Endothelial cell of umbilical vein (primary cell): ENCODE measurements around the gene SMC5. TPM values are rescaled to one million over a fixed set of nuclear protein-coding genes. Genes with fewer than 3 reads are reported as not detected.

Source experiments
- BruUV-seq: library from RNA; stranded (reverse); fragments of 400-500 nt; replicated peaks from 2 replicates; lab custom pipeline; 2021; lab: Mats Ljungman, UMichigan
- CTCF ChIA-PET: fragments of 300-600, 350-600 bp; sonication (Branson Sonifier 250); formaldehyde crosslinking; loops from one replicate; lab custom pipeline; 2021; ENCODE audit warnings: antibody characterized with exemption, inconsistent platforms; lab: Charles Lee
- POLR2A ChIA-PET: fragments of 300-600, 350-600 bp; sonication (Branson Sonifier 250); formaldehyde crosslinking; loops from one replicate; lab custom pipeline; 2021; ENCODE audit warnings: antibody characterized with exemption, inconsistent platforms; lab: Charles Lee
- DNase-seq: peaks from one replicate; pipeline ENCODE4 v3.0.0-alpha.2; 2011; ENCODE audit warnings: low read depth, low spot score
- FAIRE-seq: peaks from 2 replicates; lab custom pipeline; 2011; peaks lifted over from hg19 to GRCh38; lab: Jason Lieb, UNC
- H2AFZ ChIP-seq: 2 replicates; pipeline ENCODE4 v1.6.0; 2012; ENCODE audit warnings: low read depth, low read length, control low read depth, inconsistent platforms
- H3K27ac ChIP-seq: 2 replicates; pipeline ENCODE4 v1.5.1; 2011; ENCODE audit warnings: low read depth, mild to moderate bottlenecking, control low read depth, low read length, moderate library complexity; ENCODE audit not compliant: insufficient read depth
- H3K27me3 ChIP-seq, 2 experiments: 2 replicates each; pipeline versions ENCODE4 v1.6.0 to v1.6.1; 2011; ENCODE audit warnings: low read length in 2 of 2, mixed read lengths in 1 of 2; ENCODE audit not compliant: control insufficient read depth in 2 of 2, insufficient read depth in 2 of 2
- H3K36me3 ChIP-seq, 2 experiments: 2 replicates in 1 of 2; 3 replicates in 1 of 2; pipeline ENCODE4 v1.5.1; 2011; ENCODE audit warnings: low read length in 2 of 2, mild to moderate bottlenecking in 1 of 2, moderate library complexity in 1 of 2; ENCODE audit not compliant: control insufficient read depth in 2 of 2, insufficient read depth in 2 of 2; ENCODE audit errors: extremely low read depth in 1 of 2
- H3K4me1 ChIP-seq: 3 replicates; pipeline ENCODE4 v1.5.1; 2011; ENCODE audit warnings: mild to moderate bottlenecking, low read length; ENCODE audit not compliant: control insufficient read depth, insufficient read depth; ENCODE audit errors: extremely low read depth
- H3K4me2 ChIP-seq: 2 replicates; pipeline ENCODE4 v1.6.1; 2011; ENCODE audit warnings: low read length, control low read depth, mixed read lengths; ENCODE audit not compliant: insufficient read depth
- H3K4me3 ChIP-seq, 3 experiments: fragments of 200-600 bp in 1 of 3; sonication (generic), shearing (Covaris generic) in 1 of 3; replicated peaks in 1 of 3; 2 replicates each; pipeline ENCODE4 v1.5.1; 2011 to 2016; ENCODE audit warnings: control low read depth in 3 of 3, low read length in 3 of 3, mild to moderate bottlenecking in 2 of 3, inconsistent platforms in 1 of 3, low read depth in 1 of 3, moderate library complexity in 1 of 3; ENCODE audit not compliant: insufficient read depth in 1 of 3
- H3K79me2 ChIP-seq: 2 replicates; pipeline ENCODE4 v1.6.0; 2012; ENCODE audit warnings: low read length, inconsistent platforms; ENCODE audit not compliant: control insufficient read depth, insufficient read depth
- H3K9ac ChIP-seq: replicated peaks from 2 replicates; pipeline ENCODE3; 2011; ENCODE audit warnings: low read length, control low read depth; ENCODE audit not compliant: insufficient read depth; ENCODE audit errors: extremely low read depth
- H3K9me1 ChIP-seq: replicated peaks from 3 replicates; pipeline ENCODE4 v1.6.0; 2011; ENCODE audit warnings: mild to moderate bottlenecking, low read length; ENCODE audit not compliant: control insufficient read depth, insufficient read depth; ENCODE audit errors: extremely low read depth
- H3K9me3 ChIP-seq: replicated peaks from 2 replicates; pipeline ENCODE4 v1.5.1; 2012; ENCODE audit warnings: low read length, inconsistent platforms; ENCODE audit not compliant: control insufficient read depth, insufficient read depth
- H4K20me1 ChIP-seq: replicated peaks from 2 replicates; pipeline ENCODE3; 2011; ENCODE audit warnings: mild to moderate bottlenecking, low read length; ENCODE audit not compliant: control insufficient read depth, insufficient read depth; ENCODE audit errors: extremely low read depth
- EZH2 ChIP-seq: IDR thresholded peaks from 2 replicates; pipeline ENCODE4 v1.6.1; 2012; ENCODE audit warnings: borderline replicate concordance, low read depth, mild to moderate bottlenecking, moderate library complexity, low read length, inconsistent platforms; ENCODE audit not compliant: severe bottlenecking
- FOS ChIP-seq: IDR thresholded peaks from 2 replicates; pipeline ENCODE4 v1.6.1; 2011; ENCODE audit warnings: mild to moderate bottlenecking, low read length, moderate library complexity, borderline replicate concordance; ENCODE audit not compliant: insufficient read depth
- GATA2 ChIP-seq: IDR thresholded peaks from 2 replicates; pipeline ENCODE4 v1.7.0; 2011; ENCODE audit warnings: low read depth, mild to moderate bottlenecking, moderate library complexity, mixed read lengths, low read length; ENCODE audit not compliant: insufficient read length, insufficient read depth
- JUN ChIP-seq: IDR thresholded peaks from 2 replicates; pipeline ENCODE4 v1.6.1; 2011; ENCODE audit warnings: borderline replicate concordance, low read depth; ENCODE audit not compliant: insufficient read length, insufficient read depth
- MYC ChIP-seq: IDR thresholded peaks from one replicate; pipeline ENCODE4 v1.6.1; 2011; ENCODE audit warnings: mild to moderate bottlenecking, low read depth, low read length
- POLR2A ChIP-seq: IDR thresholded peaks from 2 replicates; pipeline ENCODE4 v1.6.1; 2012; ENCODE audit warnings: low read depth, mild to moderate bottlenecking, control low read depth, low read length
- POLR2AphosphoS5 ChIP-seq: IDR thresholded peaks from 2 replicates; pipeline ENCODE4 v1.6.1; 2012; ENCODE audit warnings: low read depth, mild to moderate bottlenecking, control low read depth, low read length, moderate library complexity; ENCODE audit not compliant: insufficient read depth
- dilution Hi-C: fragments of 300-500 bp; cut with MboI; formaldehyde crosslinking; loops from one replicate; pipeline ENCODE4 v1.15.0; 2019; ENCODE audit warnings: low sequenced_read_pairs; ENCODE audit not compliant: extremely low pct_ligation_motif_present
- intact Hi-C: fragments of 100-400 bp; cut with micrococcal nuclease; formaldehyde crosslinking; loops from one replicate; pipeline ENCODE4 v1.10.0; 2022
- polyA plus RNA-seq, 4 experiments: library from polyadenylated mRNA; depleted of rRNA in 3 of 4; stranded (reverse) in 3 of 4; unstranded in 1 of 4; fragments of >200 nt; gene quantifications; 2 replicates each; pipeline versions ENCODE4 v1.2.1 to v1.2.3, GENCODE V29; 2011 to 2012; ENCODE audit warnings: missing spikeins in 1 of 4
- total RNA-seq: library from RNA; stranded (reverse); gene quantifications from 2 replicates; pipeline ENCODE4 v1.2.3, GENCODE V29; 2021
- TF ChIP-seq, protein P1 (sequence below), 2 donors: IDR thresholded peaks; 1 replicate in 1 of 2; 2 replicates in 1 of 2; pipeline ENCODE4 v1.5.1; 2011; ENCODE audit warnings: low read length in 2 of 2, mild to moderate bottlenecking in 2 of 2, moderate library complexity in 2 of 2, control low read depth in 1 of 2, inconsistent platforms in 1 of 2, low read depth in 1 of 2; ENCODE audit not compliant: insufficient read depth in 1 of 2; ENCODE audit errors: extremely low read depth in 1 of 2
- TF ChIP-seq, protein P2 (sequence below): IDR thresholded peaks from 2 replicates; pipeline ENCODE4 v1.6.1; 2011; ENCODE audit not compliant: insufficient read depth, insufficient read length

SMC5 gene
- total and polyA plus RNA-seq, 2 donors (not counting 3 experiments of a cell fraction or from before 2014, with no cell fraction given), result 17.1 to 32.8 TPM

DNA sequence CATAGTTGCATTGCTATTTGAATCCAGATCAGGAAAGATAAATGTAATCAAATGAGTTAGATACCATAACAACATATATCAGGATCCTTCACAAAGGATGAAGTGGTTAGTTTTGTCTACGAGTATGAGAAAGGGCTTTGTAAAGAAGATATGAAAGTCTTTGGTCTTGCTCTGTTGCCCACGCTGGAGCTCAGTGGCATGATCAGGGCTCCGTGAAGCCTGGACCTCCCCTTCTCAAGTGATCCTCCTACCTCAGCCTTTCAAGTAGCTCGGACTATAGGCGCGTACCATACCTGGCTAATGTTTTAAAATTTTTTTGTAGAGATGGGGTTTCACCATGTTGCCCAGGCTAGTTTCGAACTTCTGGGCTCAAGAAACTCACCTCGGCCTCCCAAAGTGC, 1.8 kb downstream of the SMC5 start:
- H3K9me1 ChIP-seq, result no peaks in the 10 kb centered on the region
- no TSS peak for BruUV-seq
- no peak overlapping the region for H3K9ac ChIP-seq
- TF ChIP-seq FOS (no peak), GATA2 (no peak), MYC (no peak), POLR2A (no peak), POLR2AphosphoS5 (no peak), EZH2 (no peak), JUN (no peak)
- TF ChIP-seq, protein P1, sequence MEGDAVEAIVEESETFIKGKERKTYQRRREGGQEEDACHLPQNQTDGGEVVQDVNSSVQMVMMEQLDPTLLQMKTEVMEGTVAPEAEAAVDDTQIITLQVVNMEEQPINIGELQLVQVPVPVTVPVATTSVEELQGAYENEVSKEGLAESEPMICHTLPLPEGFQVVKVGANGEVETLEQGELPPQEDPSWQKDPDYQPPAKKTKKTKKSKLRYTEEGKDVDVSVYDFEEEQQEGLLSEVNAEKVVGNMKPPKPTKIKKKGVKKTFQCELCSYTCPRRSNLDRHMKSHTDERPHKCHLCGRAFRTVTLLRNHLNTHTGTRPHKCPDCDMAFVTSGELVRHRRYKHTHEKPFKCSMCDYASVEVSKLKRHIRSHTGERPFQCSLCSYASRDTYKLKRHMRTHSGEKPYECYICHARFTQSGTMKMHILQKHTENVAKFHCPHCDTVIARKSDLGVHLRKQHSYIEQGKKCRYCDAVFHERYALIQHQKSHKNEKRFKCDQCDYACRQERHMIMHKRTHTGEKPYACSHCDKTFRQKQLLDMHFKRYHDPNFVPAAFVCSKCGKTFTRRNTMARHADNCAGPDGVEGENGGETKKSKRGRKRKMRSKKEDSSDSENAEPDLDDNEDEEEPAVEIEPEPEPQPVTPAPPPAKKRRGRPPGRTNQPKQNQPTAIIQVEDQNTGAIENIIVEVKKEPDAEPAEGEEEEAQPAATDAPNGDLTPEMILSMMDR (IDR thresholded peaks at IDR 0.05; ENCODE audit: extremely low read depth in 1 of 2, insufficient read depth in 1 of 2, low read depth in 1 of 2, low read length in 2 of 2), result no peak
- TF ChIP-seq, protein P2, sequence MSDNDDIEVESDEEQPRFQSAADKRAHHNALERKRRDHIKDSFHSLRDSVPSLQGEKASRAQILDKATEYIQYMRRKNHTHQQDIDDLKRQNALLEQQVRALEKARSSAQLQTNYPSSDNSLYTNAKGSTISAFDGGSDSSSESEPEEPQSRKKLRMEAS, result no peak
- H3K36me3 ChIP-seq, result peaks cover 5 to 14% of the 10 kb centered on the region in 2 experiments
- no peak overlapping the region for H3K27ac ChIP-seq
- intact Hi-C loops (no loop called here), dilution Hi-C loops (no loop called here)
- DNase-seq, result no peak
- no peak for FAIRE-seq
- ChIA-PET CTCF (no interaction called here), POLR2A (no interaction called here)
- peak overlapping the region in 1 of 3 experiments; percentile 95 for H3K4me3 ChIP-seq
- no peaks in the 10 kb centered on the region for H3K27me3 ChIP-seq
- H3K4me1 ChIP-seq, result peaks cover 37% of the 10 kb centered on the region
- peaks cover 53% of the 10 kb centered on the region for H3K79me2 ChIP-seq
- H3K4me2 ChIP-seq, result peak overlapping the region; percentile 57
- no peak overlapping the region for H2AFZ ChIP-seq
- H4K20me1 ChIP-seq, result no peaks in the 10 kb centered on the region
- H3K9me3 ChIP-seq, result no peaks in the 10 kb centered on the region
